GM19025 (cell line): ENCODE results near the gene TXNIP.

Experiments
- ATAC-seq: cut with Tn5 transposase; IDR thresholded peaks from one replicate; pipeline ENCODE4 v1.9.1; 2021; ENCODE audit warnings: mild to moderate bottlenecking, low read depth, moderate library complexity; ENCODE audit not compliant: unreplicated experiment

TXNIP gene

DNA sequence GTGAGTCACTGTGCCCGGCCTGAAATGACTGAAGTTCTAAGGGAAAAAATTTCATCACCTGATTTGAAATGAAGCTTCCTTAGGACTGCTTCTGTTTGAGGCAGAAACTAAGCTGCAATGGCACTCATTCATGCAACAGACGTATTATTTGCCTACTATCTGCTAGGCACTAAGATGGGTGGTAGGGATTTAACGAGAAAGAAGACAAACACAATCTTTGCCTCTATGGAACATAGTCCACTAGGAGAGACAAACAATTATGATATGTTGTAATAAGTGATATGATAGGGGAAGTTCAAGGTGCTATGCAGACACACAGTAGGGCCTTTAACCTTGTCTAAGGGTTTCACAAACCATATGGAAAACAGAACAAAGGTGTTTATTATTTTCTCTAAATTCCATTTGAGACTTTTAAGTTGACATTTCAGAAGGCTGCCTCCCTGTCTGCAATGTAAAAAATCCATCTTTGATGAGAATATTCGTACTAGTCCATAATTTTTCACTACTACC is 49.8 kb downstream of the TXNIP start:
- no peak for ATAC-seq

- no peak for ATAC-seq
Measured at GRCh38 chr1:145944532-145944931, 51.8 kb downstream of the TXNIP start.

GRCh38 chr1:145942871-145943270 is 53.5 kb downstream of the TXNIP start:
- no peak for ATAC-seq
